ENCODE data around the gene P3H2.

DNA sequence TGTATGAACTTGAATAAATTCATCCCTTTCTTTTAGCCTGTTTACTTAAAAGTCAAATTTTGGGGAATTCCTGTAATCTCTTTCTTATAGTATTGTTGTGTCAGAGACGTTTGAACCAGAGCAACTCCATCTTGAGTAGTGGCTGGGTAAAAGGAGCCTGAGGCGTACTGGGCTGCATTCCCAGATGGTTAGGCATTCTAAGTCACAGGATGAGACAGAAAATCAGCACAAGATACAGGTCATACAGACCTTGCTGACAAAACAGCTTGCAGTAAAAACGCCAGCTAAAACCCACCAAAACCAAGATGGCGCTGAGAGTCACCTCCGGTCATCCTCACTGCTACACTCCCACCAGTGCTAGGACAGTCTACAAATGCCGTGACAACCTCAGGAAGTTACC lies 94.5 kb downstream of the P3H2 start:
- TF ChIP-seq YY1 (IDR thresholded peaks at IDR 0.05; ENCODE audit: insufficient read depth, insufficient read length) (no peak), SUZ12 (IDR thresholded peaks at IDR 0.05; ENCODE audit: extremely low read depth, insufficient read depth, insufficient read length) (no peak)
